H54 (cell line): Measurements from ENCODE around the gene SRSF10.
"Not testable (repeated sequence)": the region's sequence is repeated elsewhere in the genome, so short reads cannot be mapped to it uniquely, and the experiment has no call there.

ENCODE experiments used
- DNase-seq: peaks from one replicate; pipeline ENCODE4 v3.0.0; 2011; ENCODE audit warnings: low spot score, mixed read lengths; ENCODE audit not compliant: insufficient read length
- FAIRE-seq: peaks from 3 replicates; lab custom pipeline; 2011; peaks lifted over from hg19 to GRCh38; lab: Jason Lieb, UNC
- POLR2A ChIP-seq: IDR thresholded peaks from 2 replicates; pipeline ENCODE4 v1.6.1; 2011; ENCODE audit warnings: low read depth, mild to moderate bottlenecking, low read length

The SRSF10 gene

DNA sequence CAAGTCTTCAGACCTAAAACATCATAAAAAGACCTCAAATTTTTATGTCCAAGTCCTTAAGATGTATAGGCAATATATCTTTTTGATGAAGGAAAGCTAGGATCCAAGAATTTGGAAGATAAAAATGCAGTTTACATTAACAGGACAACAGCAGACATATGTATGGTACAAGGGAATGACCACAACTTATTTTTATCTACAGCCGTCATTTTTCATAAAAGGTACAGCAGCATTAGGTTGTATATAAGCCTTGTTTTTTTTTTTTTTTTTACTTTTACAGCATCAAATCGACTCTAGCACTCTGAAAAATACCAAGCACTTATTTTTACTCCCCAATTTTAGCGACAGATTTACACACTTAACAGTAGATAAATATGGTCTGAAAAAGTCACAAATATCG lies 1.3 kb downstream of the SRSF10 start:
- no peak for TF ChIP-seq POLR2A
- DNase-seq, result no peak
- no peak for FAIRE-seq

DNA sequence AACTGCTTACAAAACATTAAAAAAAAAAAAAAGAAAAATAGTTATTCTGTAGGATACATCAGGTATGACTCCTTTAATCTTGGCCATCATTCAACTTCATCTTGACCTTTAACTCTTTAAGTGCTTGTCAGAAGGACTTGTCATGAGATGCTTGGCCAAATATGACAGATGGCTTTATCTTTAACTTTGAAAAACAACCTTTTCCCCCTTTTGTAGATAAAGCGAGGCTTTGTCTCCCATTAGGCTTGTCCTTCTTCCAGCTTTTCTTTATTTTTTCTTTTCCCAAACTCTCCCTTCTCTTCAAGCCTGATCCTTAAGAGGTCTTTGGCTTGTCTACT lies 2.3 kb downstream of the SRSF10 start:
- FAIRE-seq (no peak), DNase-seq (no peak)
- no peak for TF ChIP-seq POLR2A

DNA sequence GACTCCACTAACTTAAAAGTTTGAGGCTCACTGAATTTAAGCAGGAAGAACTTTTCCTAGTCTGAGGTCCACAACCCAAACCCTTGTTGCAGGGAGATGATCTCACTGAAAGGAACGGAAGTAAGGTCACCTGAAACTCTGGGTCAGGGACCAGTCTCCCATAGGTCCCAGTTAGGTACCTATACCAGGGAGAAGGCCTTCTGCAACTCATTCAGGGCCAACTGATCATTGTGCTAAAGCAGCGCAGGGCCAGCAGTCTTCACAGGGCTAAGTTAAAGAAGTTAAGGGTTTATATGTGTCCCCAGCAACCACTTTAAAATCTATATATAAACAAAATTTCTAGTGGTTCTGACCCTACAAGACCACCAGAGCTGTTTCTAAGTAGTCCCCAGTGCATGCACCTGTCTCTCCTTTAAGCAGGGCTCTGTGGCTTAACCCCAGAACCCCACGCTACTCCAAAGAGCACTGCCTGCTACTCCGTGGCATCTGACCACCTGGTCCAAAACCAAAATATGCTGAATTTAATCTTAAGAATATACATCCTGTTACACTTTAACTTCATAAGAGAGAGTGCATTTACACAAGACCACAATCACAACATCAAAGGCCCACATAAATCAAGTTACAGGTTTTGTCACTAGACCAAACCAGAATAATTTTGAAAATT lies 2.8 kb downstream of the SRSF10 start:
- DNase-seq (no peak), FAIRE-seq (no peak)
- no peak for TF ChIP-seq POLR2A

DNA sequence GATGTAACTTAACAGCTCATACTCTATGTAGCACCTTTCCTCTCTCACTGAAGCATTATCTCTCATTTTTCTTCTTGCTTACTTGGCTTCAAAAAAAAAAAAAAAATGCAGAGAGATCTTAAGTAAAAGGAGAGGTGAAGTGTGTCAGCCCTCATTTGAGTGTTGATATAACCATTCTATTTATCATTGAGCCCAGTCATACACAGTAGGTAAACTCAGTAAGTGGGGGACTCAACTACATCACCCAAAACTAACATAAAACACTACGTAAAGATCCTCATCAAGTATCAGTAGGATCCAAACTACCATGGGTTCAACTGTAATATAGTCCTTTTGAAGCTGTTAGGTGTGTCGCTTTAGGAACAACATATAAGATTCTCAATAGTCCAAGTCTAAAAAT lies 12.3 kb downstream of the SRSF10 start:
- no peak for FAIRE-seq
- no peak for TF ChIP-seq POLR2A
- DNase-seq, result no peak

DNA sequence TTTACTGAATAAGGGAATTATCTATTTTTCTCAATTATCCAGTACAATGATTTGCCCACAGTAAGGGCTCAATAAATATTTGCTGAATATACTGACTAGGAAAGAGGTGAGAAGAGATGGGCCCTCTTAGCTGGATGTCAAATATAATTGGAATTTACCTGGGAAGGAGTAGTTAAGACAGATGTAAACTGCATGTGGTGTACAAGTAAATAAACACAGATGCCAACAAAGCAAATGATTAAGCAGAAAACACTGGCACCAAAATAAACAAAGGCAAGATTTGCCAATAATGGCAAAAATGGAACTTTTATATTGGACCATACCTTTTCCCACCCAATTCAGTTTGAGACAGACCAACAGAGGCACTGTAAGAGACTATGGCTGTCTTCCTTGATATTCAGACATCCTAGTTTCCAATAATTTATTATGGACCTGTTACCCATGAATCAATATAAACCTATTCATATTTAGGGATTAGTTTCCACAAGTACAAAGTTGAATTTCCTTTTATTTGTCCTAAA lies 13.1 kb downstream of the SRSF10 start:
- no peak for DNase-seq
- peak; percentile 52 for FAIRE-seq
- TF ChIP-seq POLR2A, result no peak

DNA sequence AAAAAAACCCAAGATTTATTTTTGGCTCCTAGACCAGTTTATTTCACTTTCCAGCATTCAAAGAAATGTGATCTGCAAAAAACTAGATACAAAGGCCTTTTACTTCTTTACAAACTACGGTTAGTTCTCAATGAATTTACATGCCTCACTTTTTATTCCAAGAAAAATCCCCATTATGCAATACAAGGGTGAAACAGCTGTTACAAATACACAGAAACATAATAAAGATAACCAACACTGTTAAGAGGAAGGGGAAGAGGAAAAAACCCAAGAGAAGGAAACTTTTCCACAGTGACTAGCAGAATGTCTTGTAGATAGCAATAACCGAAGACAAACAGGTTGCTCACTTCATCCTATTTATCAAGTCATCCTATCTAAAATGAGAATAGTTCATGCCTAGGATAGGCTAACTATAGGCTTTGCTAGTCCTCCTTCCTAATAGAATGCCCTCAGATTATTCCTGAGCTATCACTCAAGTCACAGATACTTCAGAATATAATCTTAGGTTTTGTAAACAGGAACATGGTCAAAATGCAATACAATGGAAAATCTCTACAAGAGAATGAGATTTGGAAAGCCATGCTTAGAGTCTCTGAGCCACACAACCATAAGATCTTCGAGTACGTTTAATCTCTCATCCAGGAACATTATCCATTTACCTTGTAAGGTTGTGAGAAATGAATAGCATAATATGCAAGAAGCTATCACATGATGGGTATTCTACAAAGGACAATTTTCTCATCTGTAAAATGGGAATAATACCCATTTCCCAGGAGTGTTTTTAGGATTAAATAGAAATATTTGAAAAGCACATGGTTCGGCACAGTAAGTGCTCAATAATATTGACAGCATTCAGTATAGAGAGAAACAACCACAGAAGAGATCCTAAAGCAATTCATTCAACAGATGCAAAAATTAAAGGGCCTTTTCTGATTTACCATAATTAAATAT lies 15.1 kb downstream of the SRSF10 start:
- TF ChIP-seq POLR2A, result no peak
- DNase-seq, result no peak
- peak; percentile 23 for FAIRE-seq

DNA sequence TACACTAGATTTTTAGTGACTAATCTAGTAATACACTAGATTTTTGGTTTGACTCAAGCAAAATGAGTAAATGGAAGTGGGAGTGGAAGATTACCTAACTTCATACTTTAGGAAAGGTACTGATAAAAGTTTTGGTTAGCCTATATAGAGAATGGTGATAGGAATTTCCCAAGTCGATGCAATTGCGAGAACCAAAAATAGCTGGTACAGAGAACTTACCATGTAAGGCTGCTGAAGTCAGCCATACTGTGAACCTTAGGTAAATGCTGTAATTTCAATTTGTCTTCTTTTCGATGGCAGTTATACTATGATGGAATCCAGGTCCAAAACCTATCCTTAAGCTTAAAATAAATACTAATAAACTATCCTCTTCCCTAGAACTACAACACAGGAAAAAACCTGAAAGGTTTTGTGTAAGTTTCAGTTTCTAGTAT lies 15.9 kb downstream of the SRSF10 start:
- no peak for FAIRE-seq
- TF ChIP-seq POLR2A, result no peak
- no peak for DNase-seq

DNA sequence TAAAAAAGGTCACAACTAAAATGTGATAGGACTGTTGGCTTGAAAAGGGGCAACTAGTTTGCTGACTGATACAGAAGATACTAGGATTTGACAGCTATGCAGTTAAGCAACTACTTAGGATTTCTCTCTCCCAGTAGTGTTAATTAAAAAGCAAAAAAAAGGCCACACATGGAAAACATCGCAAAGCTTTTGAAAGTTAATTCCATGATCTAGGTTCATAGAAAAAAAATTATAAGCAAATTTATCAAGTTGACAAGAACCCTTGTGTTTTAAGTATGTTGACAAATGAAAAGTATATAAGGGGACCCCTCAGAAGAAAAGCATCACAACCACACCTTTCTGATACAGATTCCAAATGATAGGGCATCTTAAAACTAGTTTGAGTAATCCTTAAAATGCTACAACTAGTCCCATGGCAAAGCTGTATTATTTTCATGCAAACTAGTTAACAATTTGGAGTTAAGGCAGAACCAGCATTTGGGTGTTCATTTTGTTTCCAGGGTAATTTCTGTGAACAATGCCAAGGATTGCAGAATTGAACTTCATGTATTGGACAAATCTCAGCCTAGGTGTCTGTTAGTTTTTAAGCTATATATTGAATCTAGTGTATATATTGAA lies 16.4 kb downstream of the SRSF10 start:
- no peak for TF ChIP-seq POLR2A
- DNase-seq (no peak), FAIRE-seq (no peak)

DNA sequence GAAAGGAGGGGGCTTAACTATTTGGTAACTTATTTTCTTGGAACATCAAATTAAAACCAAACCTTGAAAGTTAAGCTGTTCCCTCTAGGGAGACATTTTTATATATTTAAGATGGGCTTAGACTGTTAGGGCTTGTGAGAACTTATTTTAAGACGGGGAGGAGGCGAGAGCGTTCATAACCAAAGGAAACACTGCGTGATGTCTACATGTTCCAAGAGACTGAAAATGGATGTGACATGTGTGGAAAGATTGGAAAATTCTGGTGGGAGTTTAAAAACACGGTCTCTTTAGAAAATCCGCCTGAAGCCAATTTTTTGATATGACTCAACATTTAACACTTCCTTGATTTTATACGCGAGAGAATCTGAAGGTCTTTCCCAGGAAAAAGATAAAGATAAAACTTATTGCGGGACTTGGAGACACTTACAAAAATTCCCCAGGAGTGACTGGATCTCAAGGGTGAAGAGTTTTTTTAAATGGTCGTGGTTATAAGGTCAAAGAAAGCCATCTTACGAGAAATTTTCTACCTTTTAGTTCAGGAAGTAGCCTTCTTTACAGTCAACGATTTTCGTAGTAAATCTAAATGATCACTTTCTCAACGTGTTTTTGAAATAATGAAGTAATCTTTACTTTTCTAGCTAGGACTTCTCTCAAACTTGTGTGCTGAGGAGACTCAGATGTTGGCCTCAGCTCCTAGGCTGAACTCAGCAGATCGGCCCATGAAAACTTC lies 19.7 kb downstream of the SRSF10 start:
- FAIRE-seq, result peak; percentile 79
- no peak for DNase-seq
- no peak for TF ChIP-seq POLR2A

DNA sequence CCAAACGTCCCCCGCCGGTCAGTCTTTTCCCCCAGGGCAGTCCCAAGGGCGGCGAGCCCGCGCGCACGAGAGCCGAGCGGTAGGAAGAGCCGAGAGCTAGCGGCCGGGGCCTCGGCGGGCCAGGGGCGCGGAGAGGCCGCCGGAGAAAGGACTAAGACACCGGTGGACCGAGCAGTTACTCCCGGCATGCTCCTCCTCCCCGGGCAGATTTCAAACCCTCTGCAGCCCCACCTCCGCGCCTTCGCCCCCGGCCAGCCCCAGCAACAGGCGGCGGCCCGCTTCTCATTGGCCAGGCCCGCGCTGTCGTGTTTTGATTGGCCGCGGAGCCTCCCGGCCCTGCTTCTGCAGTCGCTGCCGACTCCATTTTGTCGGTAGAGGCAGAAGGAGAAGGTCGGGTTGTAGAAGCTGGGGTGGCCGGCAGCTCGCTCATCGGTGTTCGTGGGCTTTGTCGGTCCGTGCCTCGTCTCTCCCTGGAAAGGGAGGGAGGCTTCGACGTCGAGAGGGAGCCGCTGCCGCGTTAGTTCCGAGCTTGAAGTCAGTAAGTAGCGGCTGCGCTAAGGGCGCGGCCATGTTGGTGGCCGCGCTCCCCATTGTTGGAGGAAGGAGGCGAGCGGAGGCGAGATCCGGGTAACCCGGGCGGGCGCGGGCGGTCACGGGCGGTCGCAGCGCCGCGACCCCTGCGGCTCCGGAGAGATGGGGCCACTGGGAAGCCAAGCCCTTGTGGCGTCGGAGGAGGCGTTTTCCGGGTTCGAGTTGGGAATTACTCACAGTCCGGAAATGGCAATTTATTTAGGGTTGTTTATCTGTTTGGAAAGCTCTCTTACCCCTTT lies 20.5 kb downstream of the SRSF10 start, which contains the start of gene PNRC2:
PNRC2 (plus strand) TSS at position 368 of the 830 bp plus-strand sequence. CDS start 1,630 bp downstream, outside the sequence.
- FAIRE-seq (peak; percentile 53), DNase-seq (peak; percentile 78)
- peak; percentile 55; the same call in 1 of the 2 replicates for TF ChIP-seq POLR2A

DNA sequence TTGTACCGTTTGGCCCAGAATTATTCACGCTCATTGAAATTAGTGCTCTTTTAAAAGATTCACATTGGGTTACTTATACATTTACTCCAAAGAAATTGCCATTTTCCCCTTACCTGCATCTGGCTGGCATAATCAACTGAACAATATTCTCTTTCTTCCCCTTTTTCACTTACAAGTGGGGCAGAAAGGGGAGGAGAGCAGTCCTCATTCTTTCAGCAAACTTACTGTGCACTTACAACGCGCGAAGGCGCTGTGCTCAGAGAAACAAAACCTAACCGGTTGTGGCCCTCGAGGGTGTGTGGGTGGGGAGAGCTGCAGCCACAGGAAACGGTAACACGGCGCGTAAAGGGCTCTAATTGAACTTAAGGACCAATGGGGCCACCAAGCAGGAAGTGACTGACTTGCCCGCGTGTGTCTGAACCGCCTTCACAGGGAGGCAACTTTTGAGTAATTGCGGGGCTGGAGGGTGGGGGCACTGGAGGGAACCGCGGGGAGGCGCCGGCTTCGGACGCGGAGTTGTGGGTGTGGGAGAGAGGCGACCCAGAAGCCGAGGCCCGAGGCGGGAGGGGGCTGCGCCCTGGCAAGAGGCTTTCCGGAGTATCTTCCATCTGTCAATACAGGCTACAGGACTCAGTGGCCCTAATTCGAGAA lies 21.2 kb downstream of the SRSF10 start:
- FAIRE-seq (peak; percentile 97), DNase-seq (peak; percentile 54)
- TF ChIP-seq POLR2A, result no peak; the same call in none of the 2 replicates

DNA sequence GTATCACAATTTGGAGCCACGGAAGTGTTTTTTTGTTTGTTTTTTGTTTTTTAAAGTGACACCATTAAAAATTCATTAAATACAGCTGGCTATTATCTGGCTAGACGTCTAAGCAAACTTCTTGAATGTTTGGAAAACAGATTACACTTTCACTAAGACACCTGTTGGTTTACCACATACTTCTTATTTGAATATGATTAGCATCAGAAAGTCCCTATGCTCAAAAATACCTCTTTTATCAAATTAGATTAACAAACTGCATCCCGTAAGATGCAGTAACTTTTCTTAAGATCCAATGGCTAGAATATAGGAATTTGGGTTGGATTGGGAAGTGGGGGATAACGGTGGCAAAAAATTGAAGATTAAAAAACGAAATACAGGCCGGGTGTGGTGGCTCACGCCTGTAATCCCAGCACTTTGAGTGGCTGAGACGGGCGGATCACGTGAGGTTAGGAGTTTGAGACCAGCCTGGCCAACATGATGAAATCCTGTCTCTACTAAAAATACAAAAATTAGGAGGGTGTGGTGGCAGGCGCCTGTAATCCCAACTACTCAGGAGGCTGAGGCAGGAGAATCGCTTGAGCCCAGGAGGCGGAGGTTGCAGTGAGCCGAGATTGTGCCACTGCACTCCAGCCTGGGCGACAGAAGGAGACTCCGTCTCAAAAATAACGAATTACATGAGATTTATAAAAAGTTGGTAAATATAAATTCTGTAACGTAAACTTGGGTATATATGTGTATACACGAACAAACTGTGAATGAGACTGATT lies 21.9 kb downstream of the SRSF10 start:
- not testable (repeated sequence) for FAIRE-seq, DNase-seq
